HPDE6-E6E7 (cell line): ENCODE results near the gene TYW3.
A peak's percentile ranks its signal among the peaks of the same experiment; 100 is the strongest.

Experiments
- DNase-seq: peaks from one replicate; pipeline ENCODE4 v3.0.0; 2011; ENCODE audit warnings: missing footprints; ENCODE audit errors: extremely low spot score

TYW3 gene

GRCh38 chr1:74732960-74733603 is at the start of gene TYW3, which contains the start of gene CRYZ:
Gene TYW3, plus strand, starts transcription at chr1:74733152. Its CDS starts 93 bp downstream, at chr1:74733245.
Gene CRYZ, minus strand, starts transcription at chr1:74733050. Its CDS starts 8,229 bp downstream, at chr1:74724821.
- DNase-seq, result peak; percentile 63

GRCh38 chr1:74683656-74684055 is 49.3 kb upstream of the TYW3 start:
- no peak for DNase-seq

- no peak for DNase-seq
These were observed 48.7 kb upstream of the TYW3 start for GRCh38 chr1:74684301-74684700.

- DNase-seq, result no peak
These were observed 46.0 kb upstream of the TYW3 start for GRCh38 chr1:74686928-74687327.

GRCh38 chr1:74689621-74690363 is 43.2 kb upstream of the TYW3 start:
- DNase-seq, result no peak

- DNase-seq, result no peak
These were observed 42.6 kb upstream of the TYW3 start for GRCh38 chr1:74690364-74690696.

- no peak for DNase-seq
These were observed 42.0 kb upstream of the TYW3 start for GRCh38 chr1:74690909-74691308.

GRCh38 chr1:74693473-74693872 is 39.5 kb upstream of the TYW3 start:
- DNase-seq, result no peak

GRCh38 chr1:74697832-74698231 is 35.1 kb upstream of the TYW3 start:
- no peak for DNase-seq

GRCh38 chr1:74699331-74699730 is 33.6 kb upstream of the TYW3 start:
- DNase-seq, result no peak

- no peak for DNase-seq
These were observed 29.4 kb upstream of the TYW3 start for GRCh38 chr1:74703386-74704182.

- no peak for DNase-seq
These were observed 20.1 kb upstream of the TYW3 start for GRCh38 chr1:74712881-74713280.

- DNase-seq, result no peak
These were observed 19.1 kb upstream of the TYW3 start for GRCh38 chr1:74713849-74714248.

- DNase-seq, result no peak
These were observed 18.3 kb upstream of the TYW3 start for GRCh38 chr1:74714429-74715235.

GRCh38 chr1:74715236-74715502 is 17.8 kb upstream of the TYW3 start:
- no peak for DNase-seq

GRCh38 chr1:74715806-74716205 is 17.1 kb upstream of the TYW3 start:
- DNase-seq, result no peak

GRCh38 chr1:74716822-74717221 is 16.1 kb upstream of the TYW3 start:
- DNase-seq, result no peak

GRCh38 chr1:74717626-74718025 is 15.3 kb upstream of the TYW3 start:
- DNase-seq, result no peak

- DNase-seq, result no peak
These were observed 6.9 kb upstream of the TYW3 start for GRCh38 chr1:74726063-74726462.

- DNase-seq, result no peak
These were observed 4.2 kb upstream of the TYW3 start for GRCh38 chr1:74728736-74729135.

GRCh38 chr1:74729741-74730478 is 3.0 kb upstream of the TYW3 start:
- no peak for DNase-seq
